ENCODE results near the gene PGRMC2. TPM values are rescaled to one million over a fixed set of nuclear protein-coding genes. Genes with fewer than 3 reads are reported as not detected.
A peak's percentile ranks its signal among the peaks of the same experiment; 100 is the strongest.

The PGRMC2 gene
- total and polyA plus RNA-seq, 2 of the 8 experiments (the other 6 are each of a cell fraction or from before 2014, with no cell fraction given), result 9.5 to 85.3 TPM

DNA sequence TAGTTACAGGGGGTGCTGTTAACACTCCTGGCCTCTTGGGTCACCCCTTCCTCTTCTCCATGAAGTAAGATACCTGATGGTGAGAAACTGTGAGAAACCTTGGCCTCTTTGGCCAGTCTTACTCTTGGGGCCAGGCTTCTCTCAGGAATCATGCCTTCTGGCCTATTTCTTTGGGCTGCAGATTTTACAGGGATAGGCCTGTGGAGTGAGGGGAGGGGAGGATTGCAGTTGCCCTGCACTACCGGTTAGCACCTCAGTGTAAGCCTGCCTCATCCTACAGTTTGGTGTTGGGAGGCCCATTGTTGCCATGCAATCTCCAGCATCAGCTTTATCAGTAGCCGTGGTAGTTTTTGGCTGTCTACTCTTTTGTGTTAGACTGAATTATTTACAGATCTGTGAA, 7.6 kb upstream of the PGRMC2 start:
- FAIRE-seq, result no peak
- H3K9ac ChIP-seq (replicated peaks in 1 of 4; ENCODE audit: extremely low read depth in 1 of 4, low read depth in 3 of 4, low read length in 3 of 4), result no peak overlapping the region
- peaks cover 0 to under 1% (median 0%) of the 10 kb centered on the region in 4 experiments; a peak in 1 of 8 replicates for H3K36me3 ChIP-seq (ENCODE audit: control insufficient read depth in 2 of 4, insufficient read depth in 4 of 4, low read length in 3 of 4)
- H3K27ac ChIP-seq (ENCODE audit: low read depth, low read length), result no peak overlapping the region
- no peak overlapping the region for H3K23ac ChIP-seq (ENCODE audit: insufficient read length)
- H2BK120ac ChIP-seq (replicated peaks; ENCODE audit: low read depth, low read length), result no peak overlapping the region
- no peak overlapping the region for H2BK15ac ChIP-seq (ENCODE audit: low read length)
- no peak overlapping the region for H4K8ac ChIP-seq (ENCODE audit: extremely low read depth, insufficient read depth, low read length)
- H3K9me3 ChIP-seq (ENCODE audit: insufficient read depth in 2 of 2, low read depth in 1 of 2, low read length in 1 of 2), result no peaks in the 10 kb centered on the region
- WGBS, 2 experiments (ENCODE audit: extremely low coverage in 1 of 2, insufficient coverage in 1 of 2, insufficient read length in 1 of 2, insufficient replicate concordance in 2 of 2, low coverage in 1 of 2, low lambda C conversion rate in 2 of 2, missing lambda C conversion rate in 1 of 2), result 86% methylated on average over 2 of the region's 2 CpGs; no CpG with 5 or more reads in 1 of the 2 experiments
- no peak overlapping the region for H4K5ac ChIP-seq (ENCODE audit: insufficient read length, low read depth, low read length)
- no peak overlapping the region for H2AFZ ChIP-seq (ENCODE audit: low read length)
- H2BK20ac ChIP-seq (ENCODE audit: low read length), result no peak overlapping the region
- H3K14ac ChIP-seq (ENCODE audit: insufficient read length), result no peak overlapping the region
- no peaks in the 10 kb centered on the region for H4K20me1 ChIP-seq (replicated peaks in 1 of 2; ENCODE audit: control insufficient read depth in 1 of 2, insufficient read depth in 2 of 2, low read length in 2 of 2)
- peaks cover 1% of the 10 kb centered on the region; the same call in 1 of the 2 replicates for H3K23me2 ChIP-seq (ENCODE audit: low read depth, low read length)
- no peaks in the 10 kb centered on the region; the same call in 1 of the 2 replicates for H3K79me1 ChIP-seq (ENCODE audit: low read depth, low read length)
- TF ChIP-seq CBX5 (IDR thresholded peaks at IDR 0.05; ENCODE audit: low read depth, low read length), result no peak
- TF ChIP-seq TEAD4 (IDR thresholded peaks at IDR 0.05; ENCODE audit: low read depth, low read length), result no peak
- TF ChIP-seq GABPA (IDR thresholded peaks at IDR 0.05; ENCODE audit: borderline replicate concordance, insufficient read depth, low read length), result no peak
- no peak for TF ChIP-seq JUND (IDR thresholded peaks at IDR 0.05; ENCODE audit: low read length)
- TF ChIP-seq, protein P1, sequence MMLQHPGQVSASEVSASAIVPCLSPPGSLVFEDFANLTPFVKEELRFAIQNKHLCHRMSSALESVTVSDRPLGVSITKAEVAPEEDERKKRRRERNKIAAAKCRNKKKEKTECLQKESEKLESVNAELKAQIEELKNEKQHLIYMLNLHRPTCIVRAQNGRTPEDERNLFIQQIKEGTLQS (IDR thresholded peaks at IDR 0.05; ENCODE audit: insufficient read depth, low read depth, low read length), result no peak
- no peak for TF ChIP-seq SIN3A (conservative IDR thresholded peaks at IDR 0.05 in 1 of 2, IDR thresholded peaks at IDR 0.05 in 1 of 2; ENCODE audit: low read depth in 1 of 2, low read length in 2 of 2)
- TF ChIP-seq RAD21 (IDR thresholded peaks at IDR 0.05 in 1 of 2, conservative IDR thresholded peaks at IDR 0.05 in 1 of 2; ENCODE audit: low read depth in 2 of 2, low read length in 2 of 2), result peak in 1 of 2 experiments; percentile 20; a peak in 1 of 4 replicates
- no peaks in the 10 kb centered on the region for H3K4me1 ChIP-seq (replicated peaks in 1 of 4; ENCODE audit: control insufficient read depth in 3 of 4, insufficient read depth in 4 of 4, low read length in 3 of 4)
- POLR2A ChIA-PET (ENCODE audit: partially characterized antibody), result no interaction called here
- H3K79me2 ChIP-seq (ENCODE audit: control insufficient read depth in 1 of 2, insufficient read depth in 2 of 2, low read length in 2 of 2), result no peaks in the 10 kb centered on the region
- H3K18ac ChIP-seq (ENCODE audit: extremely low read depth, low read length), result no peak overlapping the region
- H2AK5ac ChIP-seq (ENCODE audit: low read depth, low read length), result no peak overlapping the region
- no peak overlapping the region for H2BK12ac ChIP-seq (ENCODE audit: low read depth, low read length)
- no peak overlapping the region for H2BK5ac ChIP-seq (ENCODE audit: low read depth, low read length)
- no peak overlapping the region for H3K56ac ChIP-seq (replicated peaks; ENCODE audit: insufficient read length, low read depth, low read length)
- H4K91ac ChIP-seq (replicated peaks; ENCODE audit: insufficient read length, low read length), result no peak overlapping the region
- no peak overlapping the region for H3K4ac ChIP-seq (replicated peaks; ENCODE audit: insufficient read length, low read depth, low read length)
- H3K27me3 ChIP-seq (replicated peaks in 1 of 4; ENCODE audit: control insufficient read depth in 3 of 4, extremely low read depth in 1 of 4, insufficient read depth in 3 of 4, low read length in 3 of 4), result no peaks in the 10 kb centered on the region
- H3K4me2 ChIP-seq (ENCODE audit: insufficient read depth in 1 of 2, low read depth in 2 of 2, low read length in 2 of 2), result no peak overlapping the region
- CTCF ChIA-PET (ENCODE audit: partially characterized antibody), result no interaction called here
- DNase-seq (ENCODE audit: low read depth in 1 of 2, low spot score in 2 of 2), result no peak
- no peak overlapping the region for H3K4me3 ChIP-seq (ENCODE audit: extremely low read depth in 1 of 4, insufficient read depth in 2 of 4, low read depth in 3 of 4, low read length in 4 of 4)
